Epithelial cell of prostate (primary cell): ENCODE measurements around the gene WDR6.

Source experiments
- DNase-seq: peaks from one replicate; pipeline ENCODE4 v3.0.0-alpha.2; 2011; ENCODE audit warnings: low read depth, low spot score
- H3K27ac ChIP-seq: fragments of 450-650 bp; 2 replicates; pipeline ENCODE4 v1.5.1; 2017; ENCODE audit warnings: mild to moderate bottlenecking

WDR6 gene

GRCh38 chr3:49012441-49013017 is 5.3 kb downstream of the WDR6 start:
- DNase-seq, result no peak
- peak overlapping the region; percentile 7 for H3K27ac ChIP-seq

- H3K27ac ChIP-seq, result peak overlapping the region; percentile 7
- DNase-seq, result no peak
Observed at GRCh38 chr3:49013113-49013737, 6.0 kb downstream of the WDR6 start.

GRCh38 chr3:49013738-49014660 is 6.8 kb downstream of the WDR6 start:
- H3K27ac ChIP-seq, result no peak overlapping the region
- no peak for DNase-seq

GRCh38 chr3:49015072-49015471 is 7.9 kb downstream of the WDR6 start:
- H3K27ac ChIP-seq, result peak overlapping the region; percentile 34

GRCh38 chr3:49015765-49016164 is 8.6 kb downstream of the WDR6 start:
- peak overlapping the region; percentile 34 for H3K27ac ChIP-seq
- DNase-seq, result no peak

More at GRCh38 chr3:49015072-49015471, 7.9 kb downstream of the WDR6 start:
- no peak for DNase-seq

GRCh38 chr3:49016414-49017228 is 9.4 kb downstream of the WDR6 start:
- no peak for DNase-seq
- H3K27ac ChIP-seq, result peak overlapping the region; percentile 34

- no peak for DNase-seq
- H3K27ac ChIP-seq, result peak overlapping the region; percentile 98
Observed at GRCh38 chr3:49017229-49017970, 10.2 kb downstream of the WDR6 start.

- no peak for DNase-seq
- H3K27ac ChIP-seq, result peak within 1 kb of the TSS; percentile 98
Observed at GRCh38 chr3:49017971-49018706, 10.9 kb downstream of the WDR6 start, which contains the start of gene DALRD3. Gene DALRD3, minus strand, starts transcription at chr3:49018580. Its CDS starts 16 bp downstream, at chr3:49018564.

- peak overlapping the region; percentile 98 for H3K27ac ChIP-seq
Observed at GRCh38 chr3:49018707-49019006, 11.5 kb downstream of the WDR6 start.

GRCh38 chr3:49019941-49020329 is 12.7 kb downstream of the WDR6 start:
- no peak for DNase-seq

More at GRCh38 chr3:49018707-49019006, 11.5 kb downstream of the WDR6 start:
- DNase-seq, result no peak

GRCh38 chr3:49020330-49021212 is 13.4 kb downstream of the WDR6 start:
- H3K27ac ChIP-seq, result peak overlapping the region; percentile 98
- DNase-seq, result no peak

More at GRCh38 chr3:49019941-49020329, 12.7 kb downstream of the WDR6 start:
- peak overlapping the region; percentile 98 for H3K27ac ChIP-seq

- H3K27ac ChIP-seq, result peak overlapping the region; percentile 98
- DNase-seq, result peak; percentile 87
Observed at GRCh38 chr3:49021213-49021812, 14.1 kb downstream of the WDR6 start.

GRCh38 chr3:49021813-49022687 is 14.9 kb downstream of the WDR6 start, which contains the start of gene NDUFAF3:
Gene NDUFAF3, plus strand, starts transcription at chr3:49022121. Its CDS starts 24 bp downstream, at chr3:49022145.
- peak within 1 kb of the TSS; percentile 98 for H3K27ac ChIP-seq
- DNase-seq, result peak; percentile 85

GRCh38 chr3:49022688-49023171 is 15.5 kb downstream of the WDR6 start:
- H3K27ac ChIP-seq, result peak overlapping the region; percentile 98
- no peak for DNase-seq

GRCh38 chr3:49023775-49024174 is 16.6 kb downstream of the WDR6 start:
- no peak for DNase-seq
- no peak overlapping the region for H3K27ac ChIP-seq

GRCh38 chr3:49024449-49024848 is 17.3 kb downstream of the WDR6 start:
- no peak overlapping the region for H3K27ac ChIP-seq
- no peak for DNase-seq
